GM23338 (cell line): ENCODE data around the gene LTB4R.

ENCODE experiments used
- CTCF ChIP-seq, 2 experiments: fragments of 200-600 bp in 1 of 2; sonication (generic) in 1 of 2; conservative IDR thresholded peaks; 2 replicates each; pipeline versions ENCODE4 v1.5.1 to v1.6.1; 2016 to 2017; ENCODE audit warnings: antibody characterized with exemption in 2 of 2, low read depth in 2 of 2, mild to moderate bottlenecking in 2 of 2, moderate library complexity in 1 of 2
- ETS1 ChIP-seq: IDR thresholded peaks from 2 replicates; pipeline ENCODE4 v1.6.1; 2016; ENCODE audit warnings: antibody characterized with exemption
- EZH2 ChIP-seq: fragments of 200-600 bp; sonication (generic); IDR thresholded peaks from one replicate; pipeline ENCODE4 v1.8.0; 2017; ENCODE audit warnings: antibody characterized with exemption, mild to moderate bottlenecking, low read depth; ENCODE audit not compliant: unreplicated experiment
- POLR2AphosphoS5 ChIP-seq: IDR thresholded peaks from 2 replicates; pipeline ENCODE4 v1.6.1; 2016; ENCODE audit warnings: antibody characterized with exemption, low read depth
- TF ChIP-seq, protein P1 (sequence below): IDR thresholded peaks from one replicate; pipeline ENCODE4 v1.6.1; 2018; ENCODE audit warnings: antibody characterized with exemption; ENCODE audit not compliant: unreplicated experiment

GRCh38 chr14:24291446-24292117 is 19.7 kb upstream of the LTB4R start:
- TF ChIP-seq CTCF (conservative IDR thresholded peaks at IDR 0.05; ENCODE audit: low read depth in 2 of 2): no peak
- TF ChIP-seq, protein P1, sequence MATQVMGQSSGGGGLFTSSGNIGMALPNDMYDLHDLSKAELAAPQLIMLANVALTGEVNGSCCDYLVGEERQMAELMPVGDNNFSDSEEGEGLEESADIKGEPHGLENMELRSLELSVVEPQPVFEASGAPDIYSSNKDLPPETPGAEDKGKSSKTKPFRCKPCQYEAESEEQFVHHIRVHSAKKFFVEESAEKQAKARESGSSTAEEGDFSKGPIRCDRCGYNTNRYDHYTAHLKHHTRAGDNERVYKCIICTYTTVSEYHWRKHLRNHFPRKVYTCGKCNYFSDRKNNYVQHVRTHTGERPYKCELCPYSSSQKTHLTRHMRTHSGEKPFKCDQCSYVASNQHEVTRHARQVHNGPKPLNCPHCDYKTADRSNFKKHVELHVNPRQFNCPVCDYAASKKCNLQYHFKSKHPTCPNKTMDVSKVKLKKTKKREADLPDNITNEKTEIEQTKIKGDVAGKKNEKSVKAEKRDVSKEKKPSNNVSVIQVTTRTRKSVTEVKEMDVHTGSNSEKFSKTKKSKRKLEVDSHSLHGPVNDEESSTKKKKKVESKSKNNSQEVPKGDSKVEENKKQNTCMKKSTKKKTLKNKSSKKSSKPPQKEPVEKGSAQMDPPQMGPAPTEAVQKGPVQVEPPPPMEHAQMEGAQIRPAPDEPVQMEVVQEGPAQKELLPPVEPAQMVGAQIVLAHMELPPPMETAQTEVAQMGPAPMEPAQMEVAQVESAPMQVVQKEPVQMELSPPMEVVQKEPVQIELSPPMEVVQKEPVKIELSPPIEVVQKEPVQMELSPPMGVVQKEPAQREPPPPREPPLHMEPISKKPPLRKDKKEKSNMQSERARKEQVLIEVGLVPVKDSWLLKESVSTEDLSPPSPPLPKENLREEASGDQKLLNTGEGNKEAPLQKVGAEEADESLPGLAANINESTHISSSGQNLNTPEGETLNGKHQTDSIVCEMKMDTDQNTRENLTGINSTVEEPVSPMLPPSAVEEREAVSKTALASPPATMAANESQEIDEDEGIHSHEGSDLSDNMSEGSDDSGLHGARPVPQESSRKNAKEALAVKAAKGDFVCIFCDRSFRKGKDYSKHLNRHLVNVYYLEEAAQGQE: no peak
- TF ChIP-seq POLR2AphosphoS5: no peak
- no peak for TF ChIP-seq ETS1
- no peak for TF ChIP-seq EZH2
